Measurements from ENCODE around the gene PSME2. TPM values are rescaled to one million over a fixed set of nuclear protein-coding genes. Genes with fewer than 3 reads are reported as not detected.

The PSME2 gene
- total and polyA plus RNA-seq, 2 experiments from 2014 or later = 54.0 to 259 TPM

DNA sequence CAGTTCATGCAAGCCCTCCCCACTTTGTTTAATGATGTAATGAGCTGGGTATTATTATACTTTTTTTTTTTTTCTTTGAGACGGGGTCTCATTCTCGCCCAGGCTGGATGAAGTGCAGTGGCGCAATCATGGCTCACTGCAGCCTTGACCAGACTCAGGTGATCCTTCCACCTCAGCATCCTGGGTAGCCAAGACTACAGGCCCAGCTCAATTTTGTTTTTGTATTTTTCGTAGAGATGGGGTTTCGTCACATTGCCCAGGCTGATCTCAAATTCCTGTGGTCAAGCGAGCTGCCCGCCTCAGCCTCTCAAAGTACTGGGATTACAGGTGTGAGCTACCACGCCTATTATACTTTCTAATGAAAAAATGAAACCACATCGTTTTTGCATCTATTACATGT lies 36.4 kb downstream of the PSME2 start (continued):
- TF ChIP-seq ZNF462 (CRISPR knock-in tag; IDR thresholded peaks at IDR 0.05) = no peak
- TF ChIP-seq, protein P1, sequence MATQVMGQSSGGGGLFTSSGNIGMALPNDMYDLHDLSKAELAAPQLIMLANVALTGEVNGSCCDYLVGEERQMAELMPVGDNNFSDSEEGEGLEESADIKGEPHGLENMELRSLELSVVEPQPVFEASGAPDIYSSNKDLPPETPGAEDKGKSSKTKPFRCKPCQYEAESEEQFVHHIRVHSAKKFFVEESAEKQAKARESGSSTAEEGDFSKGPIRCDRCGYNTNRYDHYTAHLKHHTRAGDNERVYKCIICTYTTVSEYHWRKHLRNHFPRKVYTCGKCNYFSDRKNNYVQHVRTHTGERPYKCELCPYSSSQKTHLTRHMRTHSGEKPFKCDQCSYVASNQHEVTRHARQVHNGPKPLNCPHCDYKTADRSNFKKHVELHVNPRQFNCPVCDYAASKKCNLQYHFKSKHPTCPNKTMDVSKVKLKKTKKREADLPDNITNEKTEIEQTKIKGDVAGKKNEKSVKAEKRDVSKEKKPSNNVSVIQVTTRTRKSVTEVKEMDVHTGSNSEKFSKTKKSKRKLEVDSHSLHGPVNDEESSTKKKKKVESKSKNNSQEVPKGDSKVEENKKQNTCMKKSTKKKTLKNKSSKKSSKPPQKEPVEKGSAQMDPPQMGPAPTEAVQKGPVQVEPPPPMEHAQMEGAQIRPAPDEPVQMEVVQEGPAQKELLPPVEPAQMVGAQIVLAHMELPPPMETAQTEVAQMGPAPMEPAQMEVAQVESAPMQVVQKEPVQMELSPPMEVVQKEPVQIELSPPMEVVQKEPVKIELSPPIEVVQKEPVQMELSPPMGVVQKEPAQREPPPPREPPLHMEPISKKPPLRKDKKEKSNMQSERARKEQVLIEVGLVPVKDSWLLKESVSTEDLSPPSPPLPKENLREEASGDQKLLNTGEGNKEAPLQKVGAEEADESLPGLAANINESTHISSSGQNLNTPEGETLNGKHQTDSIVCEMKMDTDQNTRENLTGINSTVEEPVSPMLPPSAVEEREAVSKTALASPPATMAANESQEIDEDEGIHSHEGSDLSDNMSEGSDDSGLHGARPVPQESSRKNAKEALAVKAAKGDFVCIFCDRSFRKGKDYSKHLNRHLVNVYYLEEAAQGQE (IDR thresholded peaks at IDR 0.05; ENCODE audit: unreplicated experiment) = no peak

DNA sequence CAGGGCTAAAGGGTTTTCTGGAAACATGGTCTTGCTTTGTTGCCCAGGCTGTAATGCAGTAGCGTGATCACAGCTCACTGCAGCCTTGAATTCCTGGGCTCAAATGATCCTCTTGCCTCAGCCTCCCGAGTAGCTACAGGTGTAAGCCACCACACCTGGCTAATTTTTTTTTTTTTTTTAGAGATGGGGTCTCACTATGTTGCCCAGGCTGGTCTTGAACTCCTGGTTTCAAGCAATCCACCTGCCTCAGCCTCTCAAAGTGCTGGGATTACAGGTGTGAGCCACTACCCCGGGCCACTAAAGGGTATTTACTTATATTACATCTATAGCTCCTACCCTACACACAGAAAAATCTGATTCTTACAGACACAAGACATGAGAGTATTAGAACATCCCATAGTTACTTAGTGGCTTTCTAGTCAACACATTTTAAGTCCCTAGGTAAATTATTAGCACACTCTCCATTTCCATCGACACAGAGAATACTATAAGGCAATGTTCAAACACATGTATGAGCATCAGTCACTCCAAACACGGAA lies 38.0 kb downstream of the PSME2 start:
- H3K36me3 Mint-ChIP-seq (ENCODE audit: low read depth) = peaks cover 22% of the 10 kb centered on the region
- H3K27me3 Mint-ChIP-seq (ENCODE audit: insufficient read depth, low read depth, poor library complexity) = peaks cover 5% of the 10 kb centered on the region
- Histone ChIP-seq H3K27me3 (ENCODE audit: insufficient read depth) (no peaks in the 10 kb centered on the region), H4K20me1 (replicated peaks; ENCODE audit: insufficient read depth) (no peaks in the 10 kb centered on the region), H3K36me3 (ENCODE audit: insufficient read depth) (peaks cover 14% of the 10 kb centered on the region; the same call in 1 of the 2 replicates), H3K27ac (ENCODE audit: low read depth) (no peak overlapping the region), H3K4me3 (no peak overlapping the region), H3K4me2 (no peak overlapping the region), H3K9me2 (ENCODE audit: insufficient read depth) (no peaks in the 10 kb centered on the region), H2AFZ (no peak overlapping the region), H3F3A (replicated peaks; ENCODE audit: low read depth) (peaks cover 6% of the 10 kb centered on the region; the same call in 1 of the 2 replicates), H3K4me1 (ENCODE audit: insufficient read depth) (no peaks in the 10 kb centered on the region), H3K79me2 (replicated peaks; ENCODE audit: insufficient read depth) (no peaks in the 10 kb centered on the region)
- DNase-seq (ENCODE audit: low spot score) (no peak), ATAC-seq (no peak)
- H3K9me3 Mint-ChIP-seq = peaks cover 10% of the 10 kb centered on the region
- H3K4me3 Mint-ChIP-seq = no peak overlapping the region
- peaks cover 3% of the 10 kb centered on the region; the same call in 2 of the 3 replicates for H3K4me1 Mint-ChIP-seq
- H3K27ac Mint-ChIP-seq = no peak overlapping the region
- no peak for TF ChIP-seq EZH2 (IDR thresholded peaks at IDR 0.05; ENCODE audit: low read depth, unreplicated experiment)
- no peak for TF ChIP-seq NANOG (IDR thresholded peaks at IDR 0.05; ENCODE audit: borderline replicate concordance)
- no peak for TF ChIP-seq ZNF331 (CRISPR knock-in tag; IDR thresholded peaks at IDR 0.05; ENCODE audit: low read depth)
- TF ChIP-seq, protein P2, sequence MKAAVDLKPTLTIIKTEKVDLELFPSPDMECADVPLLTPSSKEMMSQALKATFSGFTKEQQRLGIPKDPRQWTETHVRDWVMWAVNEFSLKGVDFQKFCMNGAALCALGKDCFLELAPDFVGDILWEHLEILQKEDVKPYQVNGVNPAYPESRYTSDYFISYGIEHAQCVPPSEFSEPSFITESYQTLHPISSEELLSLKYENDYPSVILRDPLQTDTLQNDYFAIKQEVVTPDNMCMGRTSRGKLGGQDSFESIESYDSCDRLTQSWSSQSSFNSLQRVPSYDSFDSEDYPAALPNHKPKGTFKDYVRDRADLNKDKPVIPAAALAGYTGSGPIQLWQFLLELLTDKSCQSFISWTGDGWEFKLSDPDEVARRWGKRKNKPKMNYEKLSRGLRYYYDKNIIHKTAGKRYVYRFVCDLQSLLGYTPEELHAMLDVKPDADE (IDR thresholded peaks at IDR 0.05) = no peak
- TF ChIP-seq, protein P3, sequence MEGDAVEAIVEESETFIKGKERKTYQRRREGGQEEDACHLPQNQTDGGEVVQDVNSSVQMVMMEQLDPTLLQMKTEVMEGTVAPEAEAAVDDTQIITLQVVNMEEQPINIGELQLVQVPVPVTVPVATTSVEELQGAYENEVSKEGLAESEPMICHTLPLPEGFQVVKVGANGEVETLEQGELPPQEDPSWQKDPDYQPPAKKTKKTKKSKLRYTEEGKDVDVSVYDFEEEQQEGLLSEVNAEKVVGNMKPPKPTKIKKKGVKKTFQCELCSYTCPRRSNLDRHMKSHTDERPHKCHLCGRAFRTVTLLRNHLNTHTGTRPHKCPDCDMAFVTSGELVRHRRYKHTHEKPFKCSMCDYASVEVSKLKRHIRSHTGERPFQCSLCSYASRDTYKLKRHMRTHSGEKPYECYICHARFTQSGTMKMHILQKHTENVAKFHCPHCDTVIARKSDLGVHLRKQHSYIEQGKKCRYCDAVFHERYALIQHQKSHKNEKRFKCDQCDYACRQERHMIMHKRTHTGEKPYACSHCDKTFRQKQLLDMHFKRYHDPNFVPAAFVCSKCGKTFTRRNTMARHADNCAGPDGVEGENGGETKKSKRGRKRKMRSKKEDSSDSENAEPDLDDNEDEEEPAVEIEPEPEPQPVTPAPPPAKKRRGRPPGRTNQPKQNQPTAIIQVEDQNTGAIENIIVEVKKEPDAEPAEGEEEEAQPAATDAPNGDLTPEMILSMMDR (conservative IDR thresholded peaks at IDR 0.05; ENCODE audit: low read depth in 2 of 2) = no peak
- no peak for TF ChIP-seq ZNF114 (CRISPR knock-in tag; IDR thresholded peaks at IDR 0.05)
